RWPE1 (cell line): ENCODE measurements around the gene MMS22L.
"Not testable (repeated sequence)": the region's sequence is repeated elsewhere in the genome, so short reads cannot be mapped to it uniquely, and the experiment has no call there.

ENCODE experiments used
- CTCF ChIA-PET: fragments of 350-600 bp; sonication (Branson Sonifier 250); formaldehyde crosslinking; extraction: SDS; loops from one replicate; lab custom pipeline; 2021; lab: Yijun Ruan, JAX
- POLR2A ChIA-PET: fragments of 400-600 bp; formaldehyde crosslinking; extraction: SDS; loops from one replicate; lab custom pipeline; 2020; ENCODE audit warnings: antibody characterized with exemption; ENCODE audit not compliant: low non-redundant PET; lab: Yijun Ruan, JAX
- DNase-seq: peaks from one replicate; pipeline ENCODE4 v3.0.0; 2012; ENCODE audit warnings: low spot score
- H3K27ac ChIP-seq: fragments of 450-650 bp; 2 replicates; pipeline ENCODE4 v1.5.1; 2017
- CTCF ChIP-seq: fragments of 450-650 bp; conservative IDR thresholded peaks from 2 replicates; pipeline ENCODE4 v1.5.1; 2017; ENCODE audit warnings: low read depth, mild to moderate bottlenecking

Gene MMS22L

GRCh38 chr6:97175806-97176205 lies 107.2 kb downstream of the MMS22L start:
- CTCF ChIA-PET, result no interaction called here
- POLR2A ChIA-PET, result no interaction called here
- H3K27ac ChIP-seq, result no peak overlapping the region
- DNase-seq, result no peak
- no peak for TF ChIP-seq CTCF

- ChIA-PET CTCF (interaction anchor here (0.7 kb wide), 1 partner anchor 602 kb away, joined by 3 read pairs; no protein-coding TSS in a partner anchor), POLR2A (no interaction called here)
- TF ChIP-seq CTCF, result no peak
- DNase-seq, result no peak
- no peak overlapping the region for H3K27ac ChIP-seq
Observed at GRCh38 chr6:97174471-97174870, 108.5 kb downstream of the MMS22L start.

- ChIA-PET POLR2A (no interaction called here), CTCF (interaction anchor here (0.6 kb wide), 1 partner anchor 319 kb away, joined by 3 read pairs; no protein-coding TSS in a partner anchor)
- DNase-seq, result no peak
- no peak for TF ChIP-seq CTCF
- no peak overlapping the region for H3K27ac ChIP-seq
Observed at GRCh38 chr6:97160280-97160679, 122.7 kb downstream of the MMS22L start.

GRCh38 chr6:97155447-97155846 lies 127.6 kb downstream of the MMS22L start:
- H3K27ac ChIP-seq, POLR2A ChIA-PET, CTCF ChIA-PET, DNase-seq: not testable (repeated sequence)

GRCh38 chr6:97154015-97154414 lies 129.0 kb downstream of the MMS22L start:
- TF ChIP-seq CTCF, result no peak
- POLR2A ChIA-PET, result no interaction called here
- DNase-seq, result no peak
- CTCF ChIA-PET, result interaction anchor here (0.7 kb wide), 1 partner anchor 10 kb away, joined by 4 read pairs; no protein-coding TSS in a partner anchor
- no peak overlapping the region for H3K27ac ChIP-seq

GRCh38 chr6:97151601-97152000 lies 131.4 kb downstream of the MMS22L start:
- ChIA-PET POLR2A (no interaction called here), CTCF (interaction anchor here (0.5 kb wide), 1 partner anchor 14 kb away, joined by 3 read pairs; no protein-coding TSS in a partner anchor)
- no peak overlapping the region for H3K27ac ChIP-seq
- no peak for DNase-seq
- no peak for TF ChIP-seq CTCF

- ChIA-PET CTCF (no interaction called here), POLR2A (no interaction called here)
- DNase-seq, result peak; percentile 30
- no peak overlapping the region for H3K27ac ChIP-seq
- TF ChIP-seq CTCF, result no peak
Observed at GRCh38 chr6:97150932-97151331, 132.1 kb downstream of the MMS22L start.
